Measurements from ENCODE around the gene VTI1A. TPM values are rescaled to one million over a fixed set of nuclear protein-coding genes. Genes with fewer than 3 reads are reported as not detected.

The VTI1A gene
- total RNA-seq, 1 experiment from 2014 or later: 22.0 TPM

DNA sequence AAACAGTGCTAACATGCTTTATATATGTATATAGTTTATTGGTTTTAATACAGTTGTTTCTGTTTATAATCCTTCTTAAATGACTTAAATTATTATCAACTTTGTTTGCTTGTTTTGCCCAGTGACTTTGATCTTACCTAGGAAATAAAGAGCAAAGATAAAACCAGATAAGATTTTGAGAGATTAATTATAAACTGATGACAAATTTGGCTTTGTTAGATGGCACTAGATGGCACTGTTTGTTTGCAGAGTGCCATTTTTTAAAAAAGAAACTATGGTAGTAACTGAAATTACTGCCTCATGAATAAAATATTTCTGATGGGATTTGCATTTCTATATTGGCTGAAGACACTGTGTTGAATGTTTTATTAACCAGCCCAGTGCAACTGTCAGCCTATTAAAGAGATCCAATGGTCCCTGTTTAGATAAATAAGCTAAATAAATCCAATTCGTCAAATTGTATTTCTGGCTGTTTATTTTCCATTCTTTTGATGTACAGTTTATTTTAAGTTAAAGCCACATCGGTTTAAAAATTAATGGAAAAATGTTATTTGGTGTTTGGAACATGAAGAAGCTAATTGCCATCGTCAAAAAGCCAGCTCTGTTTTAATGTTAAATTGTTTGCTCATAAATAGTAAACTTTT, 28.7 kb downstream of the VTI1A start:
- H2AK5ac ChIP-seq (ENCODE audit: insufficient read length, low read length): no peak overlapping the region
- no peak overlapping the region for H3K4ac ChIP-seq (ENCODE audit: low read depth, low read length)
- H3K4me2 ChIP-seq (ENCODE audit: insufficient read depth, insufficient read length, low read length): no peak overlapping the region
- peaks cover 9% of the 10 kb centered on the region in 2 experiments for H3K4me1 Mint-ChIP-seq
- H3K14ac ChIP-seq (ENCODE audit: insufficient read depth, low read length): no peak overlapping the region
- H3K56ac ChIP-seq (ENCODE audit: insufficient read length, low read depth, low read length): no peak overlapping the region
- TF ChIP-seq, protein P1, sequence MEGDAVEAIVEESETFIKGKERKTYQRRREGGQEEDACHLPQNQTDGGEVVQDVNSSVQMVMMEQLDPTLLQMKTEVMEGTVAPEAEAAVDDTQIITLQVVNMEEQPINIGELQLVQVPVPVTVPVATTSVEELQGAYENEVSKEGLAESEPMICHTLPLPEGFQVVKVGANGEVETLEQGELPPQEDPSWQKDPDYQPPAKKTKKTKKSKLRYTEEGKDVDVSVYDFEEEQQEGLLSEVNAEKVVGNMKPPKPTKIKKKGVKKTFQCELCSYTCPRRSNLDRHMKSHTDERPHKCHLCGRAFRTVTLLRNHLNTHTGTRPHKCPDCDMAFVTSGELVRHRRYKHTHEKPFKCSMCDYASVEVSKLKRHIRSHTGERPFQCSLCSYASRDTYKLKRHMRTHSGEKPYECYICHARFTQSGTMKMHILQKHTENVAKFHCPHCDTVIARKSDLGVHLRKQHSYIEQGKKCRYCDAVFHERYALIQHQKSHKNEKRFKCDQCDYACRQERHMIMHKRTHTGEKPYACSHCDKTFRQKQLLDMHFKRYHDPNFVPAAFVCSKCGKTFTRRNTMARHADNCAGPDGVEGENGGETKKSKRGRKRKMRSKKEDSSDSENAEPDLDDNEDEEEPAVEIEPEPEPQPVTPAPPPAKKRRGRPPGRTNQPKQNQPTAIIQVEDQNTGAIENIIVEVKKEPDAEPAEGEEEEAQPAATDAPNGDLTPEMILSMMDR (conservative IDR thresholded peaks at IDR 0.05): peak; percentile 46
- H2AFZ ChIP-seq (ENCODE audit: low read length): no peak overlapping the region
- no peaks in the 10 kb centered on the region for H3K27me3 ChIP-seq (ENCODE audit: insufficient read depth, low read length)
- DNase-seq: no peak
- peaks cover 0 to 11% (median 0%) of the 10 kb centered on the region in 3 experiments; a peak in 4 of 7 replicates for H3K36me3 Mint-ChIP-seq (ENCODE audit: insufficient read depth in 1 of 3, low read depth in 3 of 3)
- H2BK15ac ChIP-seq (ENCODE audit: low read depth, low read length): no peak overlapping the region
- H3K79me1 ChIP-seq (ENCODE audit: insufficient read depth, low read depth, low read length, poor library complexity, severe bottlenecking): no peaks in the 10 kb centered on the region
- no peak overlapping the region for H3K23ac ChIP-seq (ENCODE audit: insufficient read length, low read depth, low read length)
- no peaks in the 10 kb centered on the region for H4K20me1 ChIP-seq (ENCODE audit: control insufficient read depth, insufficient read depth, insufficient read length)
- H3K9me3 Mint-ChIP-seq: no peaks in the 10 kb centered on the region
- H3K79me2 ChIP-seq (ENCODE audit: insufficient read depth, low read length): no peaks in the 10 kb centered on the region
- no peak overlapping the region for H2BK5ac ChIP-seq (ENCODE audit: insufficient read length, low read length)
- no peak overlapping the region for H2BK120ac ChIP-seq (ENCODE audit: low read depth, low read length, poor library complexity, severe bottlenecking)
- H3K4me1 ChIP-seq (ENCODE audit: insufficient read depth, low read length): no peaks in the 10 kb centered on the region
- no peak overlapping the region for H2BK12ac ChIP-seq (ENCODE audit: insufficient read length, low read depth, low read length)
- no peaks in the 10 kb centered on the region for H3K9me3 ChIP-seq (ENCODE audit: control insufficient read depth, low read depth, low read length)
- H3K4me3 Mint-ChIP-seq: no peak overlapping the region
- H3K27ac ChIP-seq (ENCODE audit: insufficient read length, low read depth, low read length): no peak overlapping the region
- no peaks in the 10 kb centered on the region for H3K27me3 Mint-ChIP-seq (ENCODE audit: low read depth)
- no peak overlapping the region for H3T11ph ChIP-seq (ENCODE audit: low read length)
- no peak overlapping the region for H3K27ac Mint-ChIP-seq
- H4K5ac ChIP-seq (ENCODE audit: insufficient read length, low read depth, low read length): no peak overlapping the region
- H4K91ac ChIP-seq (ENCODE audit: insufficient read length, low read depth, low read length): no peak overlapping the region
- no CpG with 5 or more reads among the region's 3 CpGs for WGBS (ENCODE audit: extremely low coverage, insufficient read length, low lambda C conversion rate)
- no peak overlapping the region for H4K8ac ChIP-seq (replicated peaks; ENCODE audit: insufficient read length, low read depth, low read length)
- no peak overlapping the region for H2BK20ac ChIP-seq (ENCODE audit: low read depth, low read length, poor library complexity, severe bottlenecking)
- H3K18ac ChIP-seq (ENCODE audit: insufficient read length, low read depth, low read length): no peak overlapping the region
- no peaks in the 10 kb centered on the region for H3K23me2 ChIP-seq (ENCODE audit: insufficient read length, low read depth, low read length, poor library complexity, severe bottlenecking)
- no peak overlapping the region for H3K9ac ChIP-seq (ENCODE audit: extremely low read depth, insufficient read length, low read length)

All from H9 (cell line).